Measurements from ENCODE around the gene FHL2.

FHL2 gene

GRCh38 chr2:105445976-105446375 lies 47.1 kb upstream of the FHL2 start:
- H3K9me2 ChIP-seq (replicated peaks; ENCODE audit: low read depth, low read length): no peaks in the 10 kb centered on the region
- H3K79me2 ChIP-seq (ENCODE audit: insufficient read depth, low read length): no peaks in the 10 kb centered on the region
- no peak overlapping the region for H3K9ac ChIP-seq (ENCODE audit: low read depth, low read length, poor library complexity, severe bottlenecking)
- H2AFZ ChIP-seq (ENCODE audit: low read length): no peak overlapping the region
- H3K4me2 ChIP-seq (ENCODE audit: low read depth, low read length, poor library complexity, severe bottlenecking): no peak overlapping the region
- no peaks in the 10 kb centered on the region for H4K20me1 ChIP-seq (ENCODE audit: insufficient read depth, low read length, poor library complexity, severe bottlenecking)
- H3K27me3 ChIP-seq (ENCODE audit: insufficient read depth, low read length, poor library complexity, severe bottlenecking): no peaks in the 10 kb centered on the region
- no peak for TF ChIP-seq EZH2phosphoT487 (IDR thresholded peaks at IDR 0.05; ENCODE audit: borderline replicate concordance)
- TF ChIP-seq, protein P1, sequence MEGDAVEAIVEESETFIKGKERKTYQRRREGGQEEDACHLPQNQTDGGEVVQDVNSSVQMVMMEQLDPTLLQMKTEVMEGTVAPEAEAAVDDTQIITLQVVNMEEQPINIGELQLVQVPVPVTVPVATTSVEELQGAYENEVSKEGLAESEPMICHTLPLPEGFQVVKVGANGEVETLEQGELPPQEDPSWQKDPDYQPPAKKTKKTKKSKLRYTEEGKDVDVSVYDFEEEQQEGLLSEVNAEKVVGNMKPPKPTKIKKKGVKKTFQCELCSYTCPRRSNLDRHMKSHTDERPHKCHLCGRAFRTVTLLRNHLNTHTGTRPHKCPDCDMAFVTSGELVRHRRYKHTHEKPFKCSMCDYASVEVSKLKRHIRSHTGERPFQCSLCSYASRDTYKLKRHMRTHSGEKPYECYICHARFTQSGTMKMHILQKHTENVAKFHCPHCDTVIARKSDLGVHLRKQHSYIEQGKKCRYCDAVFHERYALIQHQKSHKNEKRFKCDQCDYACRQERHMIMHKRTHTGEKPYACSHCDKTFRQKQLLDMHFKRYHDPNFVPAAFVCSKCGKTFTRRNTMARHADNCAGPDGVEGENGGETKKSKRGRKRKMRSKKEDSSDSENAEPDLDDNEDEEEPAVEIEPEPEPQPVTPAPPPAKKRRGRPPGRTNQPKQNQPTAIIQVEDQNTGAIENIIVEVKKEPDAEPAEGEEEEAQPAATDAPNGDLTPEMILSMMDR (conservative IDR thresholded peaks at IDR 0.05; ENCODE audit: low read length): no peak
- no peaks in the 10 kb centered on the region for H3K9me3 ChIP-seq (ENCODE audit: insufficient read depth, low read depth, low read length)
- peaks cover 19% of the 10 kb centered on the region for H3K4me1 ChIP-seq (ENCODE audit: insufficient read depth, low read length, poor library complexity, severe bottlenecking)
- no peaks in the 10 kb centered on the region for H3K36me3 ChIP-seq (ENCODE audit: insufficient read depth, low read length)
- H3F3A ChIP-seq (ENCODE audit: low read depth): no peaks in the 10 kb centered on the region
- H3K4me3 ChIP-seq (ENCODE audit: low read length, poor library complexity, severe bottlenecking): no peak overlapping the region

DNA sequence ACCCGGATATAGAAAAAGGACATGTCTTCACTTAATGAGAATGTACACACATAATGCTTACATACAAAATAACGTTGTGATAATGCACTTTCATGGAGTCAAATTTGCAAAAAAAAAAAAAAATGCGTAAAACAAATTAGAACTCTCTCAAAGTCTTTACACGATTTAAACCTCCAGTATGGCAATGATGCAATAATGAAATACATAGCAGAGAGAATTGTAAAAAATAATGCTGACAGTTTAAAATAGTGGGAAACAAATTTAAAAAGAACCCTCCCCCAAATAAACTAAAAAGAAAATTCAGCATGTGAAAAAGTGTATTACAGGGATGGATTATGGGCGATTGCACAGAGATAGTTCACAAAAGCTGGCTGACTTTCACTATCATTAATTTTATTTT lies 46.6 kb upstream of the FHL2 start:
- H3K79me2 ChIP-seq (ENCODE audit: insufficient read depth, low read length): no peaks in the 10 kb centered on the region
- no peak overlapping the region for H2AFZ ChIP-seq (ENCODE audit: low read length)
- H3F3A ChIP-seq (ENCODE audit: low read depth): no peaks in the 10 kb centered on the region

DNA sequence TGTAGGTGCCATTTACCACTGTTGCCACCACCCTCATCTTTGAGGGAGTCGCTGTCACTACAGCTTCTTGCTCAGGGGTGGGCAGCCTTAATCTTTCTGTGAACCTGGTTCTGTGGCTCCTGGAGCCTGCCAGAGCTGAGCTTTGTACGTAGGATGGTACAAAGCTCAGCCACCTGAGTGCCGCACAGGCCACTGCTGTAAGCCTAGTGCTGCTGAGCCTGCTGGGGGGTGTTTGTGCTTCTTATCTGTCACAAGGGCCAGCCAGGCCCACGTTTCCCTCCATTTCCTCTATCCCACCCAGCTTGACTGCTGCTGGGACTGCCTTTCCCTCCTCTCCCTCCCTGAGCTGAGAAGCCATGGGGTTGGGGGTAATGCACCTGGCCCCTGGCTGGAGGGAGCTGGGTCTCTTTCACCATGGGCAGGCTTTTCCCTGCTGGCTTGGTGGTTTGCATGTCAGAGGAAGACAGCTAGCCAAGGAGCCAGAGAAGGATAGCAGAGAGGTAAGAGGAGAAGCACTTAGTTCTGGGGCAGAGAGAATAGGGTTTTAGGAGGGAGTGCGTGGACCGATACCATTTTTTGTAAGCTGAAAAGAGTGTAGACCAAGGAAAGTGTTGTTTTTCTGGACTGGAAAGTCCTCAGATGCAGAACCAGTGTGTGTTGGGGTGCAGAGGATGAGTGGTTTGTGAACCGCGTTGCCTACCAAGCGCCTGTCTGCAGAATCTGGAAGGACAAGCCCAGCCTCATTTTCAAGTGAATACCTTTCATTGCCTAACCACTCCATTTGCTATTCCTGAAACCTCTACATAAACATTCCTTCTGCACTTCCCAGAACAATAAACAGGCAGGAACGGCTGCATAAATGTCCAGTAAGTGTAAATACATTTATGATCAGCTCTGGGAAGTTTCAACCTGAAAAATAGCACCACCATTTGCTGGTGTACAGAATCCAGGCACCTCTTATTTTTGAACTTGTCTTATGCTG lies 45.1 kb upstream of the FHL2 start:
- H3K4me3 ChIP-seq (ENCODE audit: low read length, poor library complexity, severe bottlenecking): no peak overlapping the region
- peak overlapping the region; percentile 44 for H2AFZ ChIP-seq (ENCODE audit: low read length)
- no peaks in the 10 kb centered on the region for H3K36me3 ChIP-seq (ENCODE audit: insufficient read depth, low read length)
- H3K79me2 ChIP-seq (ENCODE audit: insufficient read depth, low read length): no peaks in the 10 kb centered on the region
- H3K27me3 ChIP-seq (ENCODE audit: insufficient read depth, low read length, poor library complexity, severe bottlenecking): no peaks in the 10 kb centered on the region
- H3K9ac ChIP-seq (ENCODE audit: low read depth, low read length, poor library complexity, severe bottlenecking): no peak overlapping the region
- TF ChIP-seq EZH2phosphoT487 (IDR thresholded peaks at IDR 0.05; ENCODE audit: borderline replicate concordance): no peak
- TF ChIP-seq, protein P1 (conservative IDR thresholded peaks at IDR 0.05; ENCODE audit: low read length): no peak
- peaks cover 5% of the 10 kb centered on the region for H3K4me1 ChIP-seq (ENCODE audit: insufficient read depth, low read length, poor library complexity, severe bottlenecking)
- no peaks in the 10 kb centered on the region for H3F3A ChIP-seq (ENCODE audit: low read depth)
- H3K9me2 ChIP-seq (replicated peaks; ENCODE audit: low read depth, low read length): no peaks in the 10 kb centered on the region
- no peaks in the 10 kb centered on the region for H3K9me3 ChIP-seq (ENCODE audit: insufficient read depth, low read depth, low read length)
- H4K20me1 ChIP-seq (ENCODE audit: insufficient read depth, low read length, poor library complexity, severe bottlenecking): no peaks in the 10 kb centered on the region
- H3K4me2 ChIP-seq (ENCODE audit: low read depth, low read length, poor library complexity, severe bottlenecking): no peak overlapping the region

More for the DNA sequence above, 46.6 kb upstream of the FHL2 start:
- no peak overlapping the region for H3K4me2 ChIP-seq (ENCODE audit: low read depth, low read length, poor library complexity, severe bottlenecking)
- no peaks in the 10 kb centered on the region for H3K27me3 ChIP-seq (ENCODE audit: insufficient read depth, low read length, poor library complexity, severe bottlenecking)
- no peaks in the 10 kb centered on the region for H4K20me1 ChIP-seq (ENCODE audit: insufficient read depth, low read length, poor library complexity, severe bottlenecking)
- H3K4me1 ChIP-seq (ENCODE audit: insufficient read depth, low read length, poor library complexity, severe bottlenecking): peaks cover 18% of the 10 kb centered on the region
- no peaks in the 10 kb centered on the region for H3K36me3 ChIP-seq (ENCODE audit: insufficient read depth, low read length)
- H3K9me2 ChIP-seq (replicated peaks; ENCODE audit: low read depth, low read length): no peaks in the 10 kb centered on the region
- no peak overlapping the region for H3K9ac ChIP-seq (ENCODE audit: low read depth, low read length, poor library complexity, severe bottlenecking)
- no peak overlapping the region for H3K4me3 ChIP-seq (ENCODE audit: low read length, poor library complexity, severe bottlenecking)
- TF ChIP-seq EZH2phosphoT487 (IDR thresholded peaks at IDR 0.05; ENCODE audit: borderline replicate concordance): no peak
- TF ChIP-seq, protein P1 (conservative IDR thresholded peaks at IDR 0.05; ENCODE audit: low read length): no peak
- H3K9me3 ChIP-seq (ENCODE audit: insufficient read depth, low read depth, low read length): no peaks in the 10 kb centered on the region
